NOMO-1 (cell line): ENCODE data around the gene MYO1E.

Experiments used
- DNase-seq, 2 experiments: peaks; one replicate each; lab custom pipeline; 2025; ENCODE audit not compliant: unreplicated experiment in 2 of 2; lab: John Stamatoyannopoulos, UW

The MYO1E gene

GRCh38 chr15:59322056-59322759 is 50.5 kb downstream of the MYO1E start:
- no peak for DNase-seq

GRCh38 chr15:59321000-59321689 is 51.5 kb downstream of the MYO1E start:
- DNase-seq, result no peak

- no peak for DNase-seq
Observed at GRCh38 chr15:59317211-59317610, 55.5 kb downstream of the MYO1E start.

GRCh38 chr15:59315914-59316451 is 56.7 kb downstream of the MYO1E start:
- DNase-seq, result no peak

GRCh38 chr15:59313641-59314332 is 58.9 kb downstream of the MYO1E start:
- DNase-seq, result no peak

GRCh38 chr15:59312205-59312604 is 60.5 kb downstream of the MYO1E start:
- DNase-seq, result no peak

- no peak for DNase-seq
Observed at GRCh38 chr15:59311195-59311594, 61.5 kb downstream of the MYO1E start.

GRCh38 chr15:59309405-59309804 is 63.3 kb downstream of the MYO1E start:
- DNase-seq, result no peak

- DNase-seq, result no peak
Observed at GRCh38 chr15:59307165-59307537, 65.5 kb downstream of the MYO1E start.

- DNase-seq, result no peak
Observed at GRCh38 chr15:59306520-59307164, 66.0 kb downstream of the MYO1E start.

GRCh38 chr15:59304807-59305206 is 67.9 kb downstream of the MYO1E start:
- DNase-seq, result no peak

- no peak for DNase-seq
Observed at GRCh38 chr15:59304034-59304795, 68.5 kb downstream of the MYO1E start.

GRCh38 chr15:59303633-59304032 is 69.0 kb downstream of the MYO1E start:
- no peak for DNase-seq

GRCh38 chr15:59303136-59303535 is 69.5 kb downstream of the MYO1E start:
- DNase-seq, result no peak

- no peak for DNase-seq
Observed at GRCh38 chr15:59301527-59301926, 71.1 kb downstream of the MYO1E start.

GRCh38 chr15:59300618-59301139 is 72.0 kb downstream of the MYO1E start:
- DNase-seq, result no peak

GRCh38 chr15:59299929-59300617 is 72.6 kb downstream of the MYO1E start:
- DNase-seq, result peak; percentile 96

GRCh38 chr15:59298854-59299250 is 73.8 kb downstream of the MYO1E start:
- DNase-seq, result no peak

- DNase-seq, result no peak
Observed at GRCh38 chr15:59298225-59298853, 74.3 kb downstream of the MYO1E start.
